Measurements from ENCODE around the gene SYNGR2.

SYNGR2 gene

GRCh38 chr17:78185981-78186691 is 17.8 kb downstream of the SYNGR2 start:
- no peak for DNase-seq (ENCODE audit: low read depth)
- H3K4me3 ChIP-seq (ENCODE audit: low read depth, low read length), result peak overlapping the region; percentile 77

- peak within 1 kb of the TSS; percentile 77 for H3K4me3 ChIP-seq (ENCODE audit: low read depth, low read length)
- DNase-seq (ENCODE audit: low read depth), result peak; percentile 88
Measured at GRCh38 chr17:78186692-78187595, 18.6 kb downstream of the SYNGR2 start, which contains the start of the genes AFMID and TK1. AFMID (plus strand) TSS chr17:78187362; CDS start chr17:78187371, 9 bp downstream. TK1 (minus strand) TSS chr17:78187052; CDS start chr17:78186994, 58 bp downstream.

GRCh38 chr17:78196716-78197115 is 28.3 kb downstream of the SYNGR2 start:
- no peak for DNase-seq (ENCODE audit: low read depth)
- H3K4me3 ChIP-seq (ENCODE audit: low read depth, low read length), result no peak overlapping the region

- no peak for DNase-seq (ENCODE audit: low read depth)
- H3K4me3 ChIP-seq (ENCODE audit: low read depth, low read length), result no peak overlapping the region
Measured at GRCh38 chr17:78197147-78197832, 28.9 kb downstream of the SYNGR2 start.

- no peak for DNase-seq (ENCODE audit: low read depth)
- no peak overlapping the region for H3K4me3 ChIP-seq (ENCODE audit: low read depth, low read length)
Measured at GRCh38 chr17:78200451-78200850, 32.1 kb downstream of the SYNGR2 start.

GRCh38 chr17:78202666-78203065 is 34.3 kb downstream of the SYNGR2 start:
- H3K4me3 ChIP-seq (ENCODE audit: low read depth, low read length), result no peak overlapping the region
- no peak for DNase-seq (ENCODE audit: low read depth)

GRCh38 chr17:78204387-78205123 is 36.2 kb downstream of the SYNGR2 start:
- no peak overlapping the region for H3K4me3 ChIP-seq (ENCODE audit: low read depth, low read length)
- DNase-seq (ENCODE audit: low read depth), result no peak

GRCh38 chr17:78205124-78205775 is 36.9 kb downstream of the SYNGR2 start:
- no peak for DNase-seq (ENCODE audit: low read depth)
- no peak overlapping the region for H3K4me3 ChIP-seq (ENCODE audit: low read depth, low read length)

- H3K4me3 ChIP-seq (ENCODE audit: low read depth, low read length), result no peak overlapping the region
- no peak for DNase-seq (ENCODE audit: low read depth)
Measured at GRCh38 chr17:78206298-78206697, 37.9 kb downstream of the SYNGR2 start.

GRCh38 chr17:78208486-78208885 is 40.1 kb downstream of the SYNGR2 start:
- DNase-seq (ENCODE audit: low read depth), result no peak
- no peak overlapping the region for H3K4me3 ChIP-seq (ENCODE audit: low read depth, low read length)

GRCh38 chr17:78210111-78210510 is 41.7 kb downstream of the SYNGR2 start:
- H3K4me3 ChIP-seq (ENCODE audit: low read depth, low read length), result no peak overlapping the region
- no peak for DNase-seq (ENCODE audit: low read depth)

- no peak for DNase-seq (ENCODE audit: low read depth)
- no peak overlapping the region for H3K4me3 ChIP-seq (ENCODE audit: low read depth, low read length)
Measured at GRCh38 chr17:78211032-78211431, 42.7 kb downstream of the SYNGR2 start.

- DNase-seq (ENCODE audit: low read depth), result peak; percentile 36
- H3K4me3 ChIP-seq (ENCODE audit: low read depth, low read length), result peak within 1 kb of the TSS; percentile 70
Measured at GRCh38 chr17:78214016-78214705, 45.8 kb downstream of the SYNGR2 start, which contains the start of gene BIRC5. BIRC5 (plus strand) TSS chr17:78214253; CDS start chr17:78214317, 64 bp downstream.

GRCh38 chr17:78214706-78215061 is 46.3 kb downstream of the SYNGR2 start:
- no peak for DNase-seq (ENCODE audit: low read depth)

GRCh38 chr17:78219396-78220150 is 51.2 kb downstream of the SYNGR2 start:
- no peak for DNase-seq (ENCODE audit: low read depth)
- no peak overlapping the region for H3K4me3 ChIP-seq (ENCODE audit: low read depth, low read length)

More at GRCh38 chr17:78214706-78215061, 46.3 kb downstream of the SYNGR2 start:
- H3K4me3 ChIP-seq (ENCODE audit: low read depth, low read length), result peak overlapping the region; percentile 70
